Liver (tissue), 2 donors: ENCODE results near the gene GPR84.

Experiments used
- CTCF ChIP-seq: fragments of 150-350 bp; IDR thresholded peaks from 2 replicates; pipeline ENCODE4 v1.5.1; 2017; ENCODE audit warnings: improper control_type of control experiment, low read depth, low read length; ENCODE audit not compliant: missing input control
- YY1 ChIP-seq: IDR thresholded peaks from 2 replicates; pipeline ENCODE4 v1.6.1; 2016; ENCODE audit warnings: antibody characterized with exemption, mild to moderate bottlenecking
- donor health status: healthy.

- no peak for TF ChIP-seq CTCF
- no peak for TF ChIP-seq YY1
Measured at GRCh38 chr12:54389607-54390175, 25.4 kb upstream of the GPR84 start.
